HS-27A (cell line): Measurements from ENCODE around the gene RAB20.
"Not testable (repeated sequence)": the region's sequence is repeated elsewhere in the genome, so short reads cannot be mapped to it uniquely, and the experiment has no call there.

Source experiments
- DNase-seq: peaks from one replicate; pipeline ENCODE4 v3.0.0-alpha.2; 2012; ENCODE audit warnings: low read depth, missing footprints

Gene RAB20

GRCh38 chr13:110491869-110492678 is 69.4 kb downstream of the RAB20 start:
- no peak for DNase-seq

- DNase-seq = no peak
Observed at GRCh38 chr13:110490009-110490770, 71.3 kb downstream of the RAB20 start.

- DNase-seq = not testable (repeated sequence)
Observed at GRCh38 chr13:110486880-110487279, 74.6 kb downstream of the RAB20 start.

- no peak for DNase-seq
Observed at GRCh38 chr13:110486061-110486715, 75.3 kb downstream of the RAB20 start.

- no peak for DNase-seq
Observed at GRCh38 chr13:110485604-110486003, 75.9 kb downstream of the RAB20 start.

- DNase-seq = no peak
Observed at GRCh38 chr13:110484290-110485048, 77.1 kb downstream of the RAB20 start.

GRCh38 chr13:110483386-110483968 is 78.0 kb downstream of the RAB20 start:
- no peak for DNase-seq

GRCh38 chr13:110480161-110480560 is 81.4 kb downstream of the RAB20 start:
- DNase-seq = no peak

GRCh38 chr13:110479648-110480047 is 81.9 kb downstream of the RAB20 start:
- no peak for DNase-seq

GRCh38 chr13:110479215-110479545 is 82.3 kb downstream of the RAB20 start:
- no peak for DNase-seq

- DNase-seq = no peak
Observed at GRCh38 chr13:110478405-110479214, 82.9 kb downstream of the RAB20 start.

GRCh38 chr13:110477706-110478245 is 83.7 kb downstream of the RAB20 start:
- no peak for DNase-seq

- DNase-seq = no peak
Observed at GRCh38 chr13:110476220-110476617, 85.3 kb downstream of the RAB20 start.

GRCh38 chr13:110475550-110476219 is 85.8 kb downstream of the RAB20 start:
- DNase-seq = no peak

GRCh38 chr13:110475117-110475516 is 86.4 kb downstream of the RAB20 start:
- no peak for DNase-seq

GRCh38 chr13:110474713-110475112 is 86.8 kb downstream of the RAB20 start:
- no peak for DNase-seq
